K562 (cell line): ENCODE measurements around the gene EID2. TPM values are rescaled to one million over a fixed set of nuclear protein-coding genes. Genes with fewer than 3 reads are reported as not detected.

ENCODE experiments used
- BCL6 ChIP-seq: fragments of 250-450 bp; sonication (Bioruptor Pico); IDR thresholded peaks from 2 replicates; pipeline ENCODE4 v1.4.0; 2020
- CEBPB ChIP-seq: fragments of 450-650 bp; IDR thresholded peaks from 2 replicates; pipeline ENCODE4 v1.6.1; 2016; ENCODE audit warnings: missing genetic modification characterization, missing compliant biosample characterization
- CXXC5 ChIP-seq: fragments of 250-450 bp; sonication (Bioruptor Pico); IDR thresholded peaks from 2 replicates; pipeline ENCODE4 v1.8.0; 2022; ENCODE audit warnings: inconsistent platforms, mild to moderate bottlenecking, moderate library complexity
- FIP1L1 ChIP-seq: fragments of 200-400 bp; formaldehyde crosslinking; IDR thresholded peaks from 2 replicates; pipeline ENCODE4 v1.6.1; 2018; ENCODE audit warnings: mild to moderate bottlenecking, low read depth, low read length; ENCODE audit not compliant: poor library complexity, severe bottlenecking
- HDGF ChIP-seq: fragments of 450-650 bp; IDR thresholded peaks from 2 replicates; pipeline ENCODE4 v1.6.1; 2016
- HMGN3 ChIP-seq: IDR thresholded peaks from 2 replicates; pipeline ENCODE4 v1.6.1; 2011; ENCODE audit warnings: borderline replicate concordance, low read depth, mild to moderate bottlenecking, mixed read lengths, low read length; ENCODE audit not compliant: insufficient read length; ENCODE audit errors: extremely low read depth
- HNRNPK ChIP-seq: fragments of 200-400 bp; formaldehyde crosslinking; IDR thresholded peaks from one replicate; pipeline ENCODE4 v1.6.1; 2018; ENCODE audit warnings: mild to moderate bottlenecking, low read depth, low read length; ENCODE audit not compliant: poor library complexity, severe bottlenecking
- KDM5B ChIP-seq: fragments of 200-600 bp; sonication (generic); IDR thresholded peaks from 2 replicates; pipeline ENCODE4 v1.6.1; 2012; ENCODE audit warnings: low read depth, mild to moderate bottlenecking, moderate library complexity, low read length, control low read depth, inconsistent platforms; ENCODE audit not compliant: insufficient replicate concordance
- MEF2A ChIP-seq: IDR thresholded peaks from 2 replicates; pipeline ENCODE4 v1.6.1; 2011; ENCODE audit warnings: low read depth, mild to moderate bottlenecking, low read length, moderate library complexity; ENCODE audit not compliant: control insufficient read depth
- NEUROD1 ChIP-seq: fragments of 150-350 bp; IDR thresholded peaks from 2 replicates; pipeline ENCODE4 v1.6.1; 2014; ENCODE audit warnings: borderline replicate concordance, low read length, low read depth; ENCODE audit not compliant: partially characterized antibody
- PREB ChIP-seq: sonication (generic); formaldehyde crosslinking; IDR thresholded peaks from 2 replicates; pipeline ENCODE4 v1.8.1; 2023; ENCODE audit warnings: mild to moderate bottlenecking, missing genetic modification reagents
- RCOR1 ChIP-seq, 2 experiments: IDR thresholded peaks; 2 replicates each; pipeline ENCODE4 v1.6.1; 2012; ENCODE audit warnings: low read depth in 2 of 2, low read length in 2 of 2, borderline replicate concordance in 1 of 2, improper control_type of control experiment in 1 of 2
- RFX5 ChIP-seq: IDR thresholded peaks from 2 replicates; pipeline ENCODE4 v1.6.1; 2011; ENCODE audit warnings: low read depth, mild to moderate bottlenecking, improper control_type of control experiment, low read length
- XRCC5 ChIP-seq: fragments of 200-400 bp; formaldehyde crosslinking; IDR thresholded peaks from 2 replicates; pipeline ENCODE4 v1.6.1; 2017; ENCODE audit warnings: low read depth, mild to moderate bottlenecking, low read length
- YBX1 ChIP-seq: fragments of 450-650 bp; IDR thresholded peaks from 2 replicates; pipeline ENCODE4 v1.7.1; 2016; ENCODE audit warnings: mild to moderate bottlenecking
- YY1 ChIP-seq, 3 experiments: IDR thresholded peaks; 2 replicates each; pipeline ENCODE4 v1.6.1; 2011; ENCODE audit warnings: low read length in 2 of 3, mild to moderate bottlenecking in 2 of 3, moderate library complexity in 2 of 3, borderline replicate concordance in 1 of 3, control low read depth in 1 of 3, low read depth in 1 of 3; ENCODE audit not compliant: insufficient read depth in 3 of 3, insufficient replicate concordance in 2 of 3, control insufficient read depth in 1 of 3, insufficient read length in 1 of 3; ENCODE audit errors: extremely low read depth in 1 of 3
- ZFP30 ChIP-seq: fragments of 250-450 bp; sonication (Bioruptor Pico); IDR thresholded peaks from 2 replicates; pipeline ENCODE4 v1.8.0; 2022; ENCODE audit warnings: moderate library complexity, mild to moderate bottlenecking, inconsistent platforms, borderline replicate concordance
- ZKSCAN1 ChIP-seq: fragments of 150-350 bp; IDR thresholded peaks from 2 replicates; pipeline ENCODE4 v1.6.1; 2016; ENCODE audit warnings: low read depth, low read length
- ZNF561 ChIP-seq: fragments of 450-650 bp; formaldehyde crosslinking; conservative IDR thresholded peaks from 2 replicates; pipeline ENCODE4 v1.4.0; 2020; ENCODE audit warnings: mild to moderate bottlenecking, moderate library complexity
- polyA plus RNA-seq, 8 experiments: library from polyadenylated mRNA; depleted of rRNA in 4 of 8; stranded (reverse) in 5 of 8; unstranded in 3 of 8; fragments of >200 nt; fragmentation: Nextera tagmentation in 2 of 8; fragmentation: Illumina TruSeq in 1 of 8; extraction: Ambion mirVana in 2 of 8; extraction: Trizol in 1 of 8; gene quantifications; 2 replicates each; pipeline versions ENCODE4 v1.2.1 to v1.2.3, GENCODE V29; 2011 to 2014; ENCODE audit warnings: inconsistent platforms in 1 of 8, missing spikeins in 1 of 8
- total RNA-seq, 7 experiments: library from RNA; depleted of rRNA in 6 of 7; stranded (reverse); fragments of >200 nt in 6 of 7; fragmentation: Illumina TruSeq in 2 of 7; extraction: Trizol in 2 of 7; gene quantifications; 2 replicates each; pipeline versions ENCODE4 v1.2.1 to v1.2.3, GENCODE V29; 2011 to 2021; ENCODE audit warnings: low replicate concordance in 1 of 7
- TF ChIP-seq, protein P1 (sequence below): fragments of 450-650 bp; formaldehyde crosslinking; IDR thresholded peaks from 2 replicates; pipeline ENCODE4 v1.4.0; 2020; ENCODE audit warnings: mild to moderate bottlenecking, moderate library complexity
- TF ChIP-seq, protein P2 (sequence below): fragments of 250-450 bp; sonication (Bioruptor Pico); IDR thresholded peaks from 2 replicates; pipeline ENCODE4 v1.5.0; 2020; ENCODE audit warnings: mild to moderate bottlenecking
- TF ChIP-seq, protein P3 (sequence below), 2 experiments: fragments of 250-450 bp in 1 of 2; fragments of 450-650 bp in 1 of 2; sonication (Bioruptor Pico) in 1 of 2; IDR thresholded peaks; 2 replicates each; pipeline versions ENCODE4 v1.6.1 to v1.8.0; 2016 to 2021; ENCODE audit warnings: mild to moderate bottlenecking in 2 of 2, moderate library complexity in 2 of 2, missing compliant biosample characterization in 1 of 2, missing genetic modification characterization in 1 of 2

EID2 gene
- total and polyA plus RNA-seq, 9 of the 15 experiments (the other 6 are each of a cell fraction or from before 2014, with no cell fraction given): 2.5 to 18.5 (median 11.3) TPM

DNA sequence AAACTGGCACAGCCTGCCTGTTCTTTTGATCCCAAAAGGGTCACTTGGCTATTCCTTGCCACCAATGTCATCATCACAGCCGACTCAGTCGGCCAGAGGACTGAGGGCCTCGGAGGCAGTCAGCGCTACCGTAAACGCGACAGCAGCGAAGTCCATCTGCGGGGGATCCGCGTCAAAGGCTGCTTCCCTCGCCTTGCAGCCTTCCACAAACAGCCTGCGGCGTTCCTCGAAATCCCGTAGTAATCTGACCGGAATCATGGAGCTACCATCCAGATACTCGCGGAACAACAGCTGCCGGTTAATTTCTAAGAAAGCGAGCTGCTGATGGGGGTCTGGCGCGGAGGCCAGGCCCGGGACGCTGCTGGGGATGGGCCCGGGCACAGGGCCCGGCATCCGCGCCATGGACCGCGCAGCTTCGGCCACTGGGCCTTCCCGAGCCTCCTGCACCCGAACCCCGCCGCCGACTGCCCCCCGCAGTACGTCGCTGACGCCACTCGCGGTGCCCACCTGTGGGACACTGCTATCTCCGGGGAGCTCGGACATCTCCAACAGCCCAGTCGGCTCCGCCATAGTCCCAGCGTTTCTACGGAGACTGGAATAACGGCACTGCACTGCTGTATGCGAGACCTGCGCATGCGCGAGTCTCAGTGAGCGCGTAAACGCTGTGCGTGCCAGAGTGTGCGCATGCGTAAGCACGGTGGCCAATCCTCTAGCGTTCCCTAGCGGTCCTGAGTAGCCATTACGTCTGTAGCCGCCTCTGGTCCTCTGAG is 7.5 kb downstream of the EID2 start, which contains the start of gene EID2B (continued):
- TF ChIP-seq CXXC5: peak; percentile 64
- TF ChIP-seq, protein P1, sequence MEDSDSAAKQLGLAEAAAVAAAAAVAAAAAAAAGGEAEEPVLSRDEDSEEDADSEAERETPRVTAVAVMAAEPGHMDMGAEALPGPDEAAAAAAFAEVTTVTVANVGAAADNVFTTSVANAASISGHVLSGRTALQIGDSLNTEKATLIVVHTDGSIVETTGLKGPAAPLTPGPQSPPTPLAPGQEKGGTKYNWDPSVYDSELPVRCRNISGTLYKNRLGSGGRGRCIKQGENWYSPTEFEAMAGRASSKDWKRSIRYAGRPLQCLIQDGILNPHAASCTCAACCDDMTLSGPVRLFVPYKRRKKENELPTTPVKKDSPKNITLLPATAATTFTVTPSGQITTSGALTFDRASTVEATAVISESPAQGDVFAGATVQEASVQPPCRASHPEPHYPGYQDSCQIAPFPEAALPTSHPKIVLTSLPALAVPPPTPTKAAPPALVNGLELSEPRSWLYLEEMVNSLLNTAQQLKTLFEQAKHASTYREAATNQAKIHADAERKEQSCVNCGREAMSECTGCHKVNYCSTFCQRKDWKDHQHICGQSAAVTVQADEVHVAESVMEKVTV: peak; percentile 96
- no peak for TF ChIP-seq PREB (CRISPR knock-in tag)
- peak in 1 of 2 experiments; percentile 15; a peak in 1 of 4 replicates for TF ChIP-seq RCOR1 (IDR thresholded peaks at IDR 0.05; ENCODE audit: borderline replicate concordance in 1 of 2, low read depth in 2 of 2, low read length in 2 of 2)
- no peak for TF ChIP-seq MEF2A
- no peak for TF ChIP-seq YBX1
- TF ChIP-seq ZNF561 (CRISPR knock-in tag): no peak
- TF ChIP-seq RFX5: no peak
- TF ChIP-seq XRCC5: no peak
- no peak for TF ChIP-seq CEBPB (tag)
- TF ChIP-seq NEUROD1: no peak
- no peak for TF ChIP-seq ZFP30
- TF ChIP-seq HDGF: no peak
- no peak for TF ChIP-seq BCL6
- peak; percentile 48 for TF ChIP-seq HMGN3
- no peak for TF ChIP-seq FIP1L1
- peak; percentile 53 for TF ChIP-seq KDM5B
- TF ChIP-seq HNRNPK: no peak
- peak; percentile 43 to 84 (median 76) for TF ChIP-seq YY1 (IDR thresholded peaks at IDR 0.05; ENCODE audit: borderline replicate concordance in 1 of 3, control insufficient read depth in 1 of 3, extremely low read depth in 1 of 3, insufficient read depth in 3 of 3, insufficient read length in 1 of 3, insufficient replicate concordance in 2 of 3, low read depth in 1 of 3, low read length in 2 of 3)
- TF ChIP-seq, protein P2, sequence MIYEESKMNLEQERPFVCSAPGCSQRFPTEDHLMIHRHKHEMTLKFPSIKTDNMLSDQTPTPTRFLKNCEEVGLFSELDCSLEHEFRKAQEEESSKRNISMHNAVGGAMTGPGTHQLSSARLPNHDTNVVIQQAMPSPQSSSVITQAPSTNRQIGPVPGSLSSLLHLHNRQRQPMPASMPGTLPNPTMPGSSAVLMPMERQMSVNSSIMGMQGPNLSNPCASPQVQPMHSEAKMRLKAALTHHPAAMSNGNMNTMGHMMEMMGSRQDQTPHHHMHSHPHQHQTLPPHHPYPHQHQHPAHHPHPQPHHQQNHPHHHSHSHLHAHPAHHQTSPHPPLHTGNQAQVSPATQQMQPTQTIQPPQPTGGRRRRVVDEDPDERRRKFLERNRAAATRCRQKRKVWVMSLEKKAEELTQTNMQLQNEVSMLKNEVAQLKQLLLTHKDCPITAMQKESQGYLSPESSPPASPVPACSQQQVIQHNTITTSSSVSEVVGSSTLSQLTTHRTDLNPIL (CRISPR knock-in tag): no peak
- TF ChIP-seq, protein P3, sequence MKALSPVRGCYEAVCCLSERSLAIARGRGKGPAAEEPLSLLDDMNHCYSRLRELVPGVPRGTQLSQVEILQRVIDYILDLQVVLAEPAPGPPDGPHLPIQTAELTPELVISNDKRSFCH (CRISPR knock-in tag; IDR thresholded peaks at IDR 0.05): no peak
- TF ChIP-seq, protein P3 (tag; IDR thresholded peaks at IDR 0.05): no peak
- TF ChIP-seq ZKSCAN1: no peak; the same call in 1 of the 2 replicates
